Suprapubic skin (tissue), 4 donors: ENCODE measurements around the gene CSGALNACT2. TPM values are rescaled to one million over a fixed set of nuclear protein-coding genes. Genes with fewer than 3 reads are reported as not detected.

Experiments used
- DNase-seq, 2 donors: peaks; one replicate each; pipeline ENCODE4 v3.0.0-alpha.2; 2019; ENCODE audit warnings: low spot score in 2 of 2
- H3K27ac ChIP-seq: fragments of 200-600 bp; sonication (generic); one replicate; pipeline ENCODE4 v1.5.1; 2019
- H3K27me3 ChIP-seq: fragments of 200-600 bp; sonication (generic); one replicate; pipeline ENCODE4 v1.5.1; 2019
- H3K36me3 ChIP-seq: fragments of 200-600 bp; sonication (generic); one replicate; pipeline ENCODE4 v1.5.1; 2019
- H3K4me1 ChIP-seq: fragments of 200-600 bp; sonication (generic); one replicate; pipeline ENCODE4 v1.5.1; 2019
- H3K4me3 ChIP-seq: fragments of 200-600 bp; sonication (generic); one replicate; pipeline ENCODE4 v1.5.1; 2019; ENCODE audit warnings: mild to moderate bottlenecking
- H3K9me3 ChIP-seq: fragments of 200-600 bp; sonication (generic); one replicate; pipeline ENCODE4 v1.5.1; 2019
- EP300 ChIP-seq: sonication (generic); formaldehyde crosslinking; IDR thresholded peaks from one replicate; pipeline ENCODE4 v1.6.1; 2017; ENCODE audit warnings: antibody characterized with exemption
- POLR2A ChIP-seq, 2 donors: fragments of 450-650 bp; IDR thresholded peaks; one replicate each; pipeline ENCODE4 v1.6.1; 2017; ENCODE audit warnings: antibody characterized with exemption in 2 of 2, mild to moderate bottlenecking in 2 of 2, moderate library complexity in 2 of 2
- POLR2AphosphoS5 ChIP-seq, 3 donors: sonication (generic); formaldehyde crosslinking; IDR thresholded peaks; one replicate each; pipeline ENCODE4 v1.6.1; 2017; ENCODE audit warnings: antibody characterized with exemption in 3 of 3
- WGBS: methylation state at CpG from one replicate; pipeline ENCODE4 v1.1.5; 2018; 5-methylcytosine and 5-hydroxymethylcytosine counted together
- total RNA-seq, 4 donors: library from RNA; depleted of rRNA; stranded (reverse); fragments of >200 nt; gene quantifications; one replicate each; pipeline ENCODE4 v1.1.0, GENCODE V29; 2016
- TF ChIP-seq, protein P1 (sequence below), 2 donors: fragments of 200-600 bp in 1 of 2; fragments of 450-650 bp in 1 of 2; sonication (generic) in 1 of 2; IDR thresholded peaks; one replicate each; pipeline ENCODE4 v1.5.1; 2016 to 2019; ENCODE audit warnings: antibody characterized with exemption in 2 of 2, mild to moderate bottlenecking in 1 of 2, moderate library complexity in 1 of 2

CSGALNACT2 gene
- total RNA-seq, 4 donors from 2014 or later: 10.1 to 15.5 (median 13.9) TPM

DNA sequence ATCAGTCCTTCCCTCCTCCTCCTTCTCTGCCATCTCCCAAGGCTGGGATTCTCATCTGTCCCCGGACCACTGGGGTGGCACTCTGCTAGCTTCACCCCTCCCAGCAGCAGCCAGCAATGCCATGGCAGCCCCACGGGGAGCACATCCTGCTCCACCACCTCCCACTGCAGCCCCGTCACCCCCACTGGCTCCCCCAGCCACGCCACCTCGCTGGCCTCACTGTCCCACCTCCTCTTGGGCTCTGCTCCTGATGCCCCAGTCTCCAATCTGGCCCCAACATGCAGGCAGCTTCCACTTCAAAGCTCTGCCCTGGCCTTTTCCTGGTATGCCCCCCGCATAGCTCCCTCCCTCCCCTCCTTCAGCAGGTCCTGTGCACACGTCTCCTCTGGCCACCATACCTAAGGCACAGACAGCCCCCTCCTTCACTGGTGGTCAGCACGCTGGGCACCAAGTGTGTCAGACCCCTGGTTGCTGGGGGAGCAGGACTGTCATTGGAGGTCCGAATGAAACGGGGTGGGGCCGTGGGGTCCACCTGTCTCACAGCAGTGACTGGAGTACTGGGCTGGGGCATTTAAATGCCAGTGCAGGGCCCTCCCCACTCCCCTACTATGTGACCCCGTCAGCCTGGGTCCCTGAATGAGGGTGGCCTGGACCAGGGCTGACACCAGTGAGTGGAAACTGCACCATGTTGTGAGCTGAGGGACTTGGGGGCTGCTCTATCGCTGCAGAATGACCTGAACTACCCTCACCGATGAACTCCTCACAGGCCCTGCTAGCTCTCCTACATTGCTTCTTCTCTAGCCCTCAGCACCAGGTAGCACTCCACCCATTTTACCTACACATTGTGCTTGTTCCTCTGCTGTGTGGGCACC, 89.9 kb downstream of the CSGALNACT2 start:
- 78% methylated on average over 11 of the region's 14 CpGs for WGBS
- DNase-seq: peak; percentile 53 to 70
- no peak for TF ChIP-seq POLR2A (IDR thresholded peaks at IDR 0.05)
- no peak for TF ChIP-seq POLR2AphosphoS5 (IDR thresholded peaks at IDR 0.05)
- TF ChIP-seq, protein P1, sequence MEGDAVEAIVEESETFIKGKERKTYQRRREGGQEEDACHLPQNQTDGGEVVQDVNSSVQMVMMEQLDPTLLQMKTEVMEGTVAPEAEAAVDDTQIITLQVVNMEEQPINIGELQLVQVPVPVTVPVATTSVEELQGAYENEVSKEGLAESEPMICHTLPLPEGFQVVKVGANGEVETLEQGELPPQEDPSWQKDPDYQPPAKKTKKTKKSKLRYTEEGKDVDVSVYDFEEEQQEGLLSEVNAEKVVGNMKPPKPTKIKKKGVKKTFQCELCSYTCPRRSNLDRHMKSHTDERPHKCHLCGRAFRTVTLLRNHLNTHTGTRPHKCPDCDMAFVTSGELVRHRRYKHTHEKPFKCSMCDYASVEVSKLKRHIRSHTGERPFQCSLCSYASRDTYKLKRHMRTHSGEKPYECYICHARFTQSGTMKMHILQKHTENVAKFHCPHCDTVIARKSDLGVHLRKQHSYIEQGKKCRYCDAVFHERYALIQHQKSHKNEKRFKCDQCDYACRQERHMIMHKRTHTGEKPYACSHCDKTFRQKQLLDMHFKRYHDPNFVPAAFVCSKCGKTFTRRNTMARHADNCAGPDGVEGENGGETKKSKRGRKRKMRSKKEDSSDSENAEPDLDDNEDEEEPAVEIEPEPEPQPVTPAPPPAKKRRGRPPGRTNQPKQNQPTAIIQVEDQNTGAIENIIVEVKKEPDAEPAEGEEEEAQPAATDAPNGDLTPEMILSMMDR (IDR thresholded peaks at IDR 0.05): no peak
- TF ChIP-seq EP300: no peak
- Histone ChIP-seq H3K36me3 (no peaks in the 10 kb centered on the region), H3K4me1 (peaks cover 20% of the 10 kb centered on the region), H3K4me3 (no peak overlapping the region), H3K27ac (no peak overlapping the region), H3K9me3 (no peaks in the 10 kb centered on the region), H3K27me3 (peaks cover 51% of the 10 kb centered on the region)

DNA sequence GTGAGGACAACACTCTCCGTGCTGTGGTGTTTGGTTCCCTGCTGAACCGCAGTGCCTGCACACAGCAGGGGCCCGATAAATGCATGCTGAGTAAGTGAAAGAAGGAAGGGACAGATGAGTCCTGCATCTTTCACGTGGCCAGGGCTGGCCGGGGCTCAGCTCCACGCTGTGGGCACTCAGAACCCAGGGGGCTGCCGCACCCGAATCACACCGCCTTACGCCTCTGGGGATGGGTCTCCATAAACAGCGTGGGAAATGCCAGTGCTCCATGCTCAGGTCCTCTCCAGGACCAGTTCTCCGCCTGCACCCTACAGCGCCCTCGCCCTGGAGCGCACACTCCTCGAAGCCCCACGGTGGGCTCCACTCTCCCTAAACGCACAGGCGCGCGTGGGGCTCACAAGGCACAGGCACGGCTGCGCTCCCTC, 90.5 kb downstream of the CSGALNACT2 start:
- DNase-seq: peak in 1 of 2 donors; percentile 48
- H3K27me3 ChIP-seq: peaks cover 51% of the 10 kb centered on the region
- no peaks in the 10 kb centered on the region for H3K9me3 ChIP-seq
- H3K4me3 ChIP-seq: peak overlapping the region; percentile 45
- peaks cover 20% of the 10 kb centered on the region for H3K4me1 ChIP-seq
- no peak overlapping the region for H3K27ac ChIP-seq
- no peaks in the 10 kb centered on the region for H3K36me3 ChIP-seq
- TF ChIP-seq, protein P1 (IDR thresholded peaks at IDR 0.05): no peak
- TF ChIP-seq POLR2A (IDR thresholded peaks at IDR 0.05) (no peak), EP300 (no peak), POLR2AphosphoS5 (IDR thresholded peaks at IDR 0.05) (no peak)
- WGBS: 28% methylated on average over 4 of the region's 23 CpGs

DNA sequence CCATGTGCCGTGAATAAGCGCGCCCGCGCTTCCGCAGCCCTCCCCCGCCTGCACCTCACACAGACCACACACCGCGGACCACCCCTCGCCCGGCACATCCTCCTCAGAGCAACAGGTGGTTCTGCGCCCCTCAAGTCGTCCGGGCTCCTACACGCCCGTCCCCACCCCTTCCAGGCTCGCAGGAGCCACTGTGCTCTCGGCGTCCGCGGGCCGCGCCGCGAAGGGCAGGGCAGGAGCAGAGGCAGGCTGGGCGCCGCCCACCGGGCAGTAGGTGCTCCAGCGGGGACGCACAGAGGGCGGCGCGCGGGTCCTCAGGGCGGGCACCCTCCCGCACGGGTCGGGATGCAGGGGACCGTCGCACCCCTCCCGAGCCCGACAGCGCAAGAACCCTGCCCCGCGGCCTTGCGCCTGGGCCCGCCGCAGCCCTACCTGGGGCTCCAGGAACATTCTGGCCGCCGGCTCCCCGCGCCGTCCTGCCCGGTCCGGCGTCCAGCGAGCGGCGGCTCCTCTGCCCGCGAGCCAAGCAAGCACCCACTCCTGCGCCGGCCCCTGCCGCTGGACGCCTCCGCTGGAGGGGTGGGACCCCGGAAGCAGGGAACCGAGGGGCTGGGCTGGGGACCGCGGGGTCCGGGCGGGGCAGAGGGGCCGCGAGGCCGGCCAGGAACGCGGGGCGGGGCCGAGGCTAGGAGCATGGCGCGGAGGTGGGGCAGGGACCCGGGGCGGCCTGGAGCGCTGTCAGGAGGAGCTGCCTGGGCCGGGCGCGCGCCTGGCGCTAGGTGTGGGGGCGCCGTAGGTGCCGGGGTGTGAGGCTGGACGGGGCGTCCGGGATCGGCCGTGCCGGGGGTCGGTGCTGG, 91.2 kb downstream of the CSGALNACT2 start:
- no CpG with 5 or more reads among the region's 99 CpGs for WGBS
- Histone ChIP-seq H3K27ac (no peak overlapping the region), H3K4me3 (peak overlapping the region; percentile 45), H3K36me3 (no peaks in the 10 kb centered on the region), H3K4me1 (peaks cover 20% of the 10 kb centered on the region), H3K27me3 (peaks cover 51% of the 10 kb centered on the region), H3K9me3 (no peaks in the 10 kb centered on the region)
- peak; percentile 42 to 74 for DNase-seq
- no peak for TF ChIP-seq EP300
- TF ChIP-seq, protein P1 (IDR thresholded peaks at IDR 0.05): no peak
- no peak for TF ChIP-seq POLR2AphosphoS5 (IDR thresholded peaks at IDR 0.05)

DNA sequence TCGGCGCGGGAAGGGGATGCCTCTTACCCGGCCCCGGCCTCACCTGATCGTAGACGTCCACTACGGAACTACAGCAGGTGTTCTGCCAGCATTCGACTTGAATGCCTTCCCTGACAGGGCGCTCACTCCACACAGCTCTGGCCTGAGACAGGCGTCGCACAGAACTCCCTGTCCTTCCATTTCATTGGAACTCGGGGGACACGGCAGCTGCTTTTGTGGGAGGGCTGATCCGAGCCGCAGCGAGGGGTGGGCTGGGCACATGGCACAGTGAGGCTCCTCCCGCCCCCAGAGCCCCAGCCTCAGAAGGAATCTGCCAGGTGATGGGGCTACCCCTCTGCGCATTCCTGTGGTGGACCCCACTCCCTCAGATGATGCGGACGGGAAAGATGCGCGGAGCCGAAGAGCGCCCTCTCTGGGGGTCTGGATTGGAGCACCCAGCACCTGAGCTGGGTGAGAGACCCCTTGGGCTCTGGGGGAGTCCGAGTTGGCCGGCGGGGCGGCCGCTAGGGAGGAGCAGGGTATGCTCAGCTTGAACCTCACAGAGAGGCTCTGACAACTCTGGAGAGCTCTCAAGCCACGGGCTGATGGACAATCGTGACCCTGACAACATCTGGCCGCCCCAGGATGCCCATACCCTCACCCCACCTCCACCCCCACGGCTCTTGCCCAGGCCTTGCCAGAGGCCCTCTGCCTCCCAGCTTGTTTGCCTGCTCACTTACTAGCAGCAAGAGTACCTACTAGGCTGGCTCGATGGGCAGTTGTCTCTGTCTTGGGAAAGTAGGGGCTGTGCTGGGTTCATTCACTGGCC, 92.1 kb downstream of the CSGALNACT2 start:
- DNase-seq: peak; percentile 50 to 73
- H3K27me3 ChIP-seq: peaks cover 51% of the 10 kb centered on the region
- TF ChIP-seq EP300: no peak
- TF ChIP-seq POLR2AphosphoS5 (IDR thresholded peaks at IDR 0.05): no peak

DNA sequence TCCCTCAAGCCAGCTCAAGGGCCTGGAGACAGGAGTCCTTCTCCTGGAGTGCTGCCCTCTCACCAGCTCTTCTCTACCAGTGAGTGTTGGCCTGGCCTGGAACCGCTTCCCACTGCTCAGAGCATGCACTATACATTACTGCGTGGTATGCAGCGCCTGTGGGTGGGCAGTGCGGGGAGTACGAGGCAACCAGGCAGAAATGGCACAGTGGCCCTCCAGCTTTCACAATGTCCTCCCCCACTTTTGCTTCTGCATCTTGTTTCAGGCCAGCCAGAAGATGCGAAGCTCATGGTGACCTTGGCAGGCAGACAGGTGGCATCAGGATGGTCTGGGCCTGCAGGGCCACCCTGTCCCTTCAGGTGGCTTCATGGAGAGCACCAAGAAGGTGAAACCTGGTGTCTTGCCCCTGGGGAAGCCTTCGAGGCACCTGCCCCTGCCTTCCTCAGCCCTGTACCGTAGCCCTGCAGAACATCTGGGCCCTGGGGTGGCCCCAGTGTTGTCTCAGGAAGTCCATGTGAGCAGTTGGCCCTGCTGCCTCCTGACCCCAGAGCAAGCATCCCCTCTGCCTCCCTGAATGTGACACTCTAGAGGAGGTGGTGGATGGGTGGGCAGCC, 92.8 kb downstream of the CSGALNACT2 start:
- 88% methylated on average over 8 of the region's 8 CpGs for WGBS
- Histone ChIP-seq H3K36me3 (no peaks in the 10 kb centered on the region), H3K4me3 (no peak overlapping the region), H3K27me3 (peaks cover 51% of the 10 kb centered on the region), H3K4me1 (peaks cover 20% of the 10 kb centered on the region), H3K27ac (no peak overlapping the region), H3K9me3 (no peaks in the 10 kb centered on the region)
- no peak for TF ChIP-seq POLR2A (IDR thresholded peaks at IDR 0.05)
- TF ChIP-seq, protein P1 (IDR thresholded peaks at IDR 0.05): no peak
- TF ChIP-seq EP300: no peak
- no peak for TF ChIP-seq POLR2AphosphoS5 (IDR thresholded peaks at IDR 0.05)
- peak; percentile 37 to 74 for DNase-seq

More for the DNA sequence above, 92.1 kb downstream of the CSGALNACT2 start:
- no peak overlapping the region for H3K27ac ChIP-seq
- no peaks in the 10 kb centered on the region for H3K9me3 ChIP-seq
- no peaks in the 10 kb centered on the region for H3K36me3 ChIP-seq
- peaks cover 20% of the 10 kb centered on the region for H3K4me1 ChIP-seq
- WGBS: 33% methylated on average over 15 of the region's 35 CpGs
- H3K4me3 ChIP-seq: peak overlapping the region; percentile 45
